Endodermal cell (in vitro differentiated cells): ENCODE results near the gene DNAH9. TPM values are rescaled to one million over a fixed set of nuclear protein-coding genes. Genes with fewer than 3 reads are reported as not detected.

Experiments used
- DNase-seq: peaks from one replicate; pipeline ENCODE4 v3.0.0-alpha.2; 2017
- H3K27ac ChIP-seq: 2 replicates; pipeline ENCODE4 v1.5.1; 2013; ENCODE audit warnings: mild to moderate bottlenecking, low read depth, low read length, moderate library complexity
- H3K27me3 ChIP-seq: 2 replicates; pipeline ENCODE4 v1.6.1; 2013; ENCODE audit warnings: mild to moderate bottlenecking, low read length, moderate library complexity; ENCODE audit not compliant: insufficient read depth, control insufficient read depth, poor library complexity, severe bottlenecking
- H3K36me3 ChIP-seq: 2 replicates; pipeline ENCODE4 v1.7.0; 2013; ENCODE audit warnings: mild to moderate bottlenecking, low read length, moderate library complexity; ENCODE audit not compliant: control insufficient read depth, insufficient read depth
- H3K4me1 ChIP-seq: one replicate; pipeline ENCODE4 v1.7.0; 2013; ENCODE audit warnings: low read length; ENCODE audit not compliant: control insufficient read depth, insufficient read depth
- H3K4me3 ChIP-seq: 2 replicates; pipeline ENCODE4 v1.5.1; 2013; ENCODE audit warnings: mild to moderate bottlenecking, low read length, moderate library complexity
- H3K9ac ChIP-seq: 2 replicates; pipeline ENCODE4 v1.6.1; 2013; ENCODE audit warnings: mild to moderate bottlenecking, low read length, moderate library complexity; ENCODE audit not compliant: poor library complexity, severe bottlenecking; ENCODE audit errors: extremely low read depth
- H3K9me3 ChIP-seq: 2 replicates; pipeline ENCODE4 v1.6.1; 2013; ENCODE audit warnings: mild to moderate bottlenecking, low read length, moderate library complexity; ENCODE audit not compliant: control insufficient read depth
- H3K27ac Mint-ChIP-seq: 2 replicates; pipeline ENCODE4 v1.8.0; 2020; ENCODE audit warnings: mixed read lengths
- H3K27me3 Mint-ChIP-seq: 2 replicates; pipeline ENCODE4 v1.8.0; 2021; ENCODE audit warnings: mild to moderate bottlenecking, mixed read lengths; ENCODE audit not compliant: insufficient read depth
- H3K36me3 Mint-ChIP-seq: 2 replicates; pipeline ENCODE4 v1.8.0; 2020; ENCODE audit warnings: low read depth, mixed read lengths
- H3K4me1 Mint-ChIP-seq: 2 replicates; pipeline ENCODE4 v1.8.0; 2020; ENCODE audit warnings: mixed read lengths
- H3K4me3 Mint-ChIP-seq: 2 replicates; pipeline ENCODE4 v1.8.0; 2020; ENCODE audit warnings: mild to moderate bottlenecking, moderate library complexity, mixed read lengths
- H3K9me3 Mint-ChIP-seq: 2 replicates; pipeline ENCODE4 v1.8.0; 2020; ENCODE audit warnings: mild to moderate bottlenecking, mixed read lengths
- CTCF ChIP-seq: fragments of 200-600 bp; sonication (generic); conservative IDR thresholded peaks from 2 replicates; pipeline ENCODE4 v1.5.0; 2021; ENCODE audit warnings: antibody characterized with exemption, mild to moderate bottlenecking
- WGBS, 2 experiments: methylation state at CpG; one replicate each; pipeline versions ENCODE4 v1.1.5 to v1.1.7; 2013; ENCODE audit warnings: missing lambda C conversion rate in 2 of 2, mixed read lengths in 1 of 2; ENCODE audit not compliant: insufficient coverage in 1 of 2, insufficient read length in 1 of 2; 5-methylcytosine and 5-hydroxymethylcytosine counted together
- total RNA-seq, 2 donors: library from RNA; stranded (reverse); fragmentation: NEBNext Ultra II Directional in 1 of 2; extraction: Animal tissue kit (Norgen Biotek cat#: 25700) in 1 of 2; gene quantifications; 2 replicates in 1 of 2; 3 replicates in 1 of 2; pipeline ENCODE4 v1.2.1, GENCODE V29; 2021

Gene DNAH9
- total RNA-seq, 2 donors from 2014 or later = 0.64 to 1.2 TPM

- H3K27ac ChIP-seq = no peak overlapping the region
- H3K9me3 Mint-ChIP-seq = peaks cover 18% of the 10 kb centered on the region
- no peak overlapping the region for H3K4me3 Mint-ChIP-seq
- no peaks in the 10 kb centered on the region for H3K36me3 Mint-ChIP-seq
- no peaks in the 10 kb centered on the region for H3K4me1 ChIP-seq
- H3K4me3 ChIP-seq = no peak overlapping the region
- TF ChIP-seq CTCF = no peak
- no peak overlapping the region for H3K9ac ChIP-seq
- H3K27me3 Mint-ChIP-seq = no peaks in the 10 kb centered on the region
- H3K9me3 ChIP-seq = peaks cover 27% of the 10 kb centered on the region
- 82 to 92% methylated on average over 4 to 7 of the region's 7 CpGs for WGBS, 2 experiments
- H3K27me3 ChIP-seq = no peaks in the 10 kb centered on the region
- DNase-seq = peak; percentile 43
- peaks cover 12% of the 10 kb centered on the region for H3K4me1 Mint-ChIP-seq
- H3K27ac Mint-ChIP-seq = no peak overlapping the region
- no peaks in the 10 kb centered on the region for H3K36me3 ChIP-seq
These were observed 310.5 kb downstream of the DNAH9 start for GRCh38 chr17:11908711-11909146.

DNA sequence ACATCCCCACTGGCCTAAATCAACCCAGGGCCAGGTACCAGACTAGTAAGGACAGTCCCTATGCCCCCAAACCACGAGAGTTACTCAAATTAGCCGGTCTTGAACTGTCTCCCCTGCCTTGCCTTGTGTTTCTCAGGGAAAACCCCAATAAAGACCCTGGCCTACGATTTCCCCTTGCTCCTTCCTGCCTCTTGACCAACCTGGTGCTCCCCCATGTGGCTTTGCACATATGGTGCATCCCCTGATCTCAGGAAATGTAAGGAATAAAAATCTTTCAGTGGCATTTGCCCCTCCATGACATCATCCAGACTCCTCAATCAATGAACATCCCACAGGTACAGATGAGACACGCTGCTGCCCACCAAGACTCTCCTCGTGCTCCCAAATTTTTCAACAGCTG lies 311.1 kb downstream of the DNAH9 start:
- peak; percentile 77 for DNase-seq
- Mint-ChIP-seq H3K27me3 (no peaks in the 10 kb centered on the region), H3K36me3 (no peaks in the 10 kb centered on the region), H3K27ac (no peak overlapping the region), H3K4me1 (peaks cover 12% of the 10 kb centered on the region), H3K9me3 (peaks cover 18% of the 10 kb centered on the region), H3K4me3 (no peak overlapping the region)
- H3K4me3 ChIP-seq = no peak overlapping the region
- no peak overlapping the region for H3K27ac ChIP-seq
- peaks cover 27% of the 10 kb centered on the region for H3K9me3 ChIP-seq
- peak; percentile 74 for TF ChIP-seq CTCF
- H3K9ac ChIP-seq = no peak overlapping the region
- no peaks in the 10 kb centered on the region for H3K27me3 ChIP-seq
- 77 to 87% methylated on average over 5 of the region's 5 CpGs for WGBS, 2 experiments
- H3K4me1 ChIP-seq = no peaks in the 10 kb centered on the region
- no peaks in the 10 kb centered on the region for H3K36me3 ChIP-seq

GRCh38 chr17:11916091-11916490 lies 317.8 kb downstream of the DNAH9 start:
- DNase-seq = no peak

More at GRCh38 chr17:11916091-11916490, 317.8 kb downstream of the DNAH9 start:
- Mint-ChIP-seq H3K27me3 (no peaks in the 10 kb centered on the region), H3K4me1 (no peaks in the 10 kb centered on the region), H3K27ac (no peak overlapping the region), H3K9me3 (peaks cover 12% of the 10 kb centered on the region), H3K36me3 (no peaks in the 10 kb centered on the region), H3K4me3 (no peak overlapping the region)
- Histone ChIP-seq H3K36me3 (no peaks in the 10 kb centered on the region), H3K4me1 (no peaks in the 10 kb centered on the region), H3K9me3 (peaks cover 18% of the 10 kb centered on the region), H3K4me3 (no peak overlapping the region), H3K27me3 (no peaks in the 10 kb centered on the region), H3K27ac (no peak overlapping the region), H3K9ac (no peak overlapping the region)
- 75 to 83% methylated on average over 2 of the region's 2 CpGs for whole genome bisulfite sequencing, 2 experiments
- TF ChIP-seq CTCF = no peak
